ENCODE results near the gene WDPCP. TPM values are rescaled to one million over a fixed set of nuclear protein-coding genes. Genes with fewer than 3 reads are reported as not detected.

Gene WDPCP
- total and polyA plus RNA-seq, 2 of the 8 experiments (the other 6 are each of a cell fraction or from before 2014, with no cell fraction given), result 9.3 to 25.8 TPM

DNA sequence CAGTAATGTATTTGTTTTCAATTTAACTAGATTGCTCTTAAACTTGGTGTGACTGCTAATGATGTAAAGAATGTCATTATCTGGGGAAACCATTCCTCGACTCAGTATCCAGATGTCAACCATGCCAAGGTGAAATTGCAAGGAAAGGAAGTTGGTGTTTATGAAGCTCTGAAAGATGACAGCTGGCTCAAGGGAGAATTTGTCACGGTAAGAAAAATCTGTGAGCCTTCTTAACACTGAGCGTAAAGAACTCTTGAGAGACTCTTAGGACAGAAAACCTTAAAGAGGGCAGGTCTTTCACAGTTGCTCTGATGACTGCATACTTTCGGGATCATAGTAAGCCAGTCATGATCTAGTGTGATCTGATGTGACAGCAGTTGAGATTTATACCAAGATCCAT, 16.4 kb upstream of the WDPCP start:
- H3K4me2 ChIP-seq (ENCODE audit: insufficient read depth in 1 of 2, low read depth in 2 of 2, low read length in 2 of 2), result no peak overlapping the region
- H3K18ac ChIP-seq (ENCODE audit: extremely low read depth, low read length), result no peak overlapping the region
- H3K27me3 ChIP-seq (replicated peaks in 1 of 4; ENCODE audit: control insufficient read depth in 3 of 4, extremely low read depth in 1 of 4, insufficient read depth in 3 of 4, low read length in 3 of 4), result no peaks in the 10 kb centered on the region
- H3K56ac ChIP-seq (replicated peaks; ENCODE audit: insufficient read length, low read depth, low read length), result no peak overlapping the region
- WGBS, 2 experiments (ENCODE audit: extremely low coverage in 1 of 2, insufficient coverage in 1 of 2, insufficient read length in 1 of 2, insufficient replicate concordance in 2 of 2, low coverage in 1 of 2, low lambda C conversion rate in 2 of 2, missing lambda C conversion rate in 1 of 2), result 94% methylated on average over 4 of the region's 4 CpGs; no CpG with 5 or more reads in 1 of the 2 experiments
- H3K23me2 ChIP-seq (ENCODE audit: low read depth, low read length), result no peaks in the 10 kb centered on the region
- no peaks in the 10 kb centered on the region for H3K79me1 ChIP-seq (ENCODE audit: low read depth, low read length)
- H4K91ac ChIP-seq (replicated peaks; ENCODE audit: insufficient read length, low read length), result no peak overlapping the region
- ChIA-PET POLR2A (ENCODE audit: partially characterized antibody) (interaction anchor here (0.9 to 5.8 kb wide), 4 partner anchors 10 to 16 kb away, joined by 3 to 45 read pairs (median 12); partner anchors contain the start of genes MDH1 and WDPCP), CTCF (ENCODE audit: partially characterized antibody) (interaction anchor here (1.0 to 1.4 kb wide), 2 partner anchors 10 to 17 kb away, joined by 4 read pairs; partner anchors contain the start of gene WDPCP)
- H3K27ac ChIP-seq (ENCODE audit: low read depth, low read length), result no peak overlapping the region
- no peak overlapping the region for H4K8ac ChIP-seq (ENCODE audit: extremely low read depth, insufficient read depth, low read length)
- no peak overlapping the region for H2AFZ ChIP-seq (ENCODE audit: low read length)
- TF ChIP-seq, protein P1, sequence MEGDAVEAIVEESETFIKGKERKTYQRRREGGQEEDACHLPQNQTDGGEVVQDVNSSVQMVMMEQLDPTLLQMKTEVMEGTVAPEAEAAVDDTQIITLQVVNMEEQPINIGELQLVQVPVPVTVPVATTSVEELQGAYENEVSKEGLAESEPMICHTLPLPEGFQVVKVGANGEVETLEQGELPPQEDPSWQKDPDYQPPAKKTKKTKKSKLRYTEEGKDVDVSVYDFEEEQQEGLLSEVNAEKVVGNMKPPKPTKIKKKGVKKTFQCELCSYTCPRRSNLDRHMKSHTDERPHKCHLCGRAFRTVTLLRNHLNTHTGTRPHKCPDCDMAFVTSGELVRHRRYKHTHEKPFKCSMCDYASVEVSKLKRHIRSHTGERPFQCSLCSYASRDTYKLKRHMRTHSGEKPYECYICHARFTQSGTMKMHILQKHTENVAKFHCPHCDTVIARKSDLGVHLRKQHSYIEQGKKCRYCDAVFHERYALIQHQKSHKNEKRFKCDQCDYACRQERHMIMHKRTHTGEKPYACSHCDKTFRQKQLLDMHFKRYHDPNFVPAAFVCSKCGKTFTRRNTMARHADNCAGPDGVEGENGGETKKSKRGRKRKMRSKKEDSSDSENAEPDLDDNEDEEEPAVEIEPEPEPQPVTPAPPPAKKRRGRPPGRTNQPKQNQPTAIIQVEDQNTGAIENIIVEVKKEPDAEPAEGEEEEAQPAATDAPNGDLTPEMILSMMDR (IDR thresholded peaks at IDR 0.05; ENCODE audit: control extremely low read depth in 1 of 3, insufficient read depth in 1 of 3, low read depth in 1 of 3, low read length in 3 of 3), result no peak
- TF ChIP-seq POLR2A (IDR thresholded peaks at IDR 0.05; ENCODE audit: control extremely low read depth in 1 of 2, low read depth in 2 of 2, low read length in 2 of 2), result peak in 1 of 2 experiments; percentile 13; a peak in 1 of 3 replicates
- no peak for TF ChIP-seq TAF1 (IDR thresholded peaks at IDR 0.05; ENCODE audit: low read depth, low read length)
- no peak for TF ChIP-seq TCF12 (IDR thresholded peaks at IDR 0.05; ENCODE audit: low read depth, low read length)
- no peak for TF ChIP-seq RBBP5 (IDR thresholded peaks at IDR 0.05; ENCODE audit: borderline replicate concordance, low read depth, low read length)
- no peak for TF ChIP-seq GTF2F1 (IDR thresholded peaks at IDR 0.05; ENCODE audit: borderline replicate concordance, low read depth, low read length)
- TF ChIP-seq EGR1 (IDR thresholded peaks at IDR 0.05; ENCODE audit: borderline replicate concordance, low read depth, low read length), result no peak
- peaks cover 0 to 3% of the 10 kb centered on the region in 2 experiments; a peak in 1 of 4 replicates for H3K9me3 ChIP-seq (ENCODE audit: insufficient read depth in 2 of 2, low read depth in 1 of 2, low read length in 1 of 2)
- no peak overlapping the region for H3K4ac ChIP-seq (replicated peaks; ENCODE audit: insufficient read length, low read depth, low read length)
- no peak overlapping the region for H2BK15ac ChIP-seq (ENCODE audit: low read length)
- FAIRE-seq (no peak), DNase-seq (ENCODE audit: low read depth in 1 of 2, low spot score in 2 of 2) (no peak)
- H4K5ac ChIP-seq (ENCODE audit: insufficient read length, low read depth, low read length), result no peak overlapping the region
- H2BK120ac ChIP-seq (replicated peaks; ENCODE audit: low read depth, low read length), result no peak overlapping the region
- H3K14ac ChIP-seq (ENCODE audit: insufficient read length), result no peak overlapping the region
- H4K20me1 ChIP-seq (replicated peaks in 1 of 2; ENCODE audit: control insufficient read depth in 1 of 2, insufficient read depth in 2 of 2, low read length in 2 of 2), result no peaks in the 10 kb centered on the region
- no peak overlapping the region for H3K9ac ChIP-seq (replicated peaks in 1 of 4; ENCODE audit: extremely low read depth in 1 of 4, low read depth in 3 of 4, low read length in 3 of 4)
- H3K23ac ChIP-seq (ENCODE audit: insufficient read length), result no peak overlapping the region
- H3K4me1 ChIP-seq (replicated peaks in 1 of 4; ENCODE audit: control insufficient read depth in 3 of 4, insufficient read depth in 4 of 4, low read length in 3 of 4), result peaks cover 0 to 3% (median 0%) of the 10 kb centered on the region in 4 experiments; a peak in 1 of 7 replicates
- no peak overlapping the region for H2BK12ac ChIP-seq (ENCODE audit: low read depth, low read length)
- H3K4me3 ChIP-seq (ENCODE audit: extremely low read depth in 1 of 4, insufficient read depth in 2 of 4, low read depth in 3 of 4, low read length in 4 of 4), result no peak overlapping the region
- H3K79me2 ChIP-seq (ENCODE audit: control insufficient read depth in 1 of 2, insufficient read depth in 2 of 2, low read length in 2 of 2), result peaks cover 0 to 32% of the 10 kb centered on the region in 2 experiments; a peak in 2 of 4 replicates
- H2BK5ac ChIP-seq (ENCODE audit: low read depth, low read length), result no peak overlapping the region
- H2AK5ac ChIP-seq (ENCODE audit: low read depth, low read length), result no peak overlapping the region
- H3K36me3 ChIP-seq (ENCODE audit: control insufficient read depth in 2 of 4, insufficient read depth in 4 of 4, low read length in 3 of 4), result peaks cover 12 to 88% (median 53%) of the 10 kb centered on the region in 4 experiments
- no peak overlapping the region for H2BK20ac ChIP-seq (ENCODE audit: low read length)
